Measurements from ENCODE around the gene KLHL20. TPM values are rescaled to one million over a fixed set of nuclear protein-coding genes. Genes with fewer than 3 reads are reported as not detected.
"Not testable (repeated sequence)": the region's sequence is repeated elsewhere in the genome, so short reads cannot be mapped to it uniquely, and the experiment has no call there.

The KLHL20 gene
- total and polyA plus RNA-seq, 7 donors, result 9.0 to 57.7 (median 35.5) TPM

GRCh38 chr1:173798078-173798477, 83.3 kb downstream of the KLHL20 start:
- no peak for TF ChIP-seq CTCF (IDR thresholded peaks at IDR 0.05)
- TF ChIP-seq POLR2A (IDR thresholded peaks at IDR 0.05), result no peak
- TF ChIP-seq POLR2AphosphoS5 (IDR thresholded peaks at IDR 0.05), result no peak
- no peak for TF ChIP-seq EP300 (IDR thresholded peaks at IDR 0.05)
- no peaks in the 10 kb centered on the region for H3K27me3 ChIP-seq
- intact Hi-C loops (cut with DNase I), result no loop called here
- no peak for DNase-seq
- H3K36me3 ChIP-seq, result peaks cover 0 to 14% (median 0%) of the 10 kb centered on the region in 4 donors
- no peak overlapping the region for H3K27ac ChIP-seq
- no peaks in the 10 kb centered on the region for H3K4me1 ChIP-seq
- H3K9me3 ChIP-seq, result no peaks in the 10 kb centered on the region
- H3K4me3 ChIP-seq, result no peak overlapping the region

GRCh38 chr1:173799995-173800394, 85.2 kb downstream of the KLHL20 start:
- H3K9me3 ChIP-seq; DNase-seq; intact Hi-C loops (cut with DNase I); H3K27me3 ChIP-seq; H3K27ac ChIP-seq; H3K4me3 ChIP-seq; H3K4me1 ChIP-seq: not testable (repeated sequence)
- 98% methylated on average over 1 of the region's 1 CpG for WGBS, 2 donors
- H3K36me3 ChIP-seq, result peaks cover 0 to 17% (median 0%) of the 10 kb centered on the region in 4 donors

- H3K9me3 ChIP-seq, result no peaks in the 10 kb centered on the region
- TF ChIP-seq EP300 (IDR thresholded peaks at IDR 0.05) (no peak), POLR2A (IDR thresholded peaks at IDR 0.05) (no peak), POLR2AphosphoS5 (IDR thresholded peaks at IDR 0.05) (no peak), CTCF (IDR thresholded peaks at IDR 0.05) (no peak)
- intact Hi-C loops (cut with DNase I), result no loop called here
- no peak overlapping the region for H3K27ac ChIP-seq
- no peak overlapping the region for H3K4me3 ChIP-seq
- DNase-seq, result no peak
- WGBS, 2 donors, result 94 to 98% methylated on average over 2 of the region's 2 CpGs
- H3K27me3 ChIP-seq, result no peaks in the 10 kb centered on the region
- peaks cover 0 to 38% (median 0%) of the 10 kb centered on the region in 4 donors for H3K36me3 ChIP-seq
- H3K4me1 ChIP-seq, result no peaks in the 10 kb centered on the region
Observed at GRCh38 chr1:173802961-173803360, 88.2 kb downstream of the KLHL20 start.

- H3K27ac ChIP-seq; H3K4me1 ChIP-seq; intact Hi-C loops (cut with DNase I); H3K4me3 ChIP-seq; H3K9me3 ChIP-seq; H3K27me3 ChIP-seq; DNase-seq: not testable (repeated sequence)
- 97% methylated on average over 5 of the region's 5 CpGs for WGBS, 2 donors
- H3K36me3 ChIP-seq, result peaks cover 0 to 11% (median 2%) of the 10 kb centered on the region in 4 donors
Observed at GRCh38 chr1:173813654-173814053, 98.9 kb downstream of the KLHL20 start.

- no peak for TF ChIP-seq CTCF (IDR thresholded peaks at IDR 0.05)
- TF ChIP-seq EP300 (IDR thresholded peaks at IDR 0.05), result no peak
- TF ChIP-seq POLR2AphosphoS5 (IDR thresholded peaks at IDR 0.05), result no peak
- peaks cover 0 to 7% (median 0%) of the 10 kb centered on the region in 4 donors for H3K36me3 ChIP-seq
- no peak overlapping the region for H3K27ac ChIP-seq
- WGBS, 2 donors, result 92 to 93% methylated on average over 1 of the region's 1 CpG
- no peaks in the 10 kb centered on the region for H3K9me3 ChIP-seq
- no peak for DNase-seq
- no peak overlapping the region for H3K4me3 ChIP-seq
- peaks cover 0 to 13% (median 4%) of the 10 kb centered on the region in 4 donors for H3K4me1 ChIP-seq
- intact Hi-C loops (cut with DNase I), result no loop called here
- no peaks in the 10 kb centered on the region for H3K27me3 ChIP-seq
Observed at GRCh38 chr1:173818459-173818858, 103.7 kb downstream of the KLHL20 start.

GRCh38 chr1:173821680-173822079, 106.9 kb downstream of the KLHL20 start:
- intact Hi-C loops (cut with DNase I), result loop anchor here (5.0 kb wide), 1 partner anchor 389 kb away; no protein-coding TSS in a partner anchor
- 95 to 96% methylated on average over 4 of the region's 4 CpGs for WGBS, 2 donors

More at GRCh38 chr1:173821680-173822079, 106.9 kb downstream of the KLHL20 start:
- Histone ChIP-seq H3K36me3 (peaks cover 0 to 7% (median 0%) of the 10 kb centered on the region in 4 donors), H3K27ac (no peak overlapping the region), H3K27me3 (no peaks in the 10 kb centered on the region), H3K4me1 (peaks cover 0 to 25% (median 19%) of the 10 kb centered on the region in 4 donors), H3K4me3 (no peak overlapping the region), H3K9me3 (no peaks in the 10 kb centered on the region)
- TF ChIP-seq EP300 (IDR thresholded peaks at IDR 0.05) (no peak), POLR2AphosphoS5 (IDR thresholded peaks at IDR 0.05) (no peak), POLR2A (IDR thresholded peaks at IDR 0.05) (no peak), CTCF (IDR thresholded peaks at IDR 0.05) (no peak)
- no peak for DNase-seq
